Karpas-422 (cell line): ENCODE results near the gene SCFD2. TPM values are rescaled to one million over a fixed set of nuclear protein-coding genes. Genes with fewer than 3 reads are reported as not detected.

Source experiments
- DNase-seq: peaks from one replicate; pipeline ENCODE4 v3.0.0-alpha.2; 2015
- H2AFZ ChIP-seq: fragments of 200-600 bp; sonication (generic); 2 replicates; pipeline ENCODE4 v1.6.1; 2014; ENCODE audit warnings: antibody characterized with exemption, low read length, mixed read lengths
- H3K27ac ChIP-seq: fragments of 200-600 bp; sonication (generic); 2 replicates; pipeline ENCODE4 v1.5.1; 2014; ENCODE audit warnings: mild to moderate bottlenecking, low read length, moderate library complexity
- H3K27me3 ChIP-seq: fragments of 200-600 bp; sonication (generic); 2 replicates; pipeline ENCODE4 v1.6.1; 2014; ENCODE audit warnings: low read length, mixed read lengths
- H3K36me3 ChIP-seq: fragments of 200-600 bp; sonication (generic); 2 replicates; pipeline ENCODE4 v1.6.1; 2014; ENCODE audit warnings: low read length, mixed read lengths; ENCODE audit not compliant: insufficient read depth
- H3K4me1 ChIP-seq: fragments of 200-600 bp; sonication (generic); 2 replicates; pipeline ENCODE4 v1.6.1; 2014; ENCODE audit warnings: mild to moderate bottlenecking, low read length, mixed read lengths
- H3K4me2 ChIP-seq: fragments of 200-600 bp; sonication (generic); 2 replicates; pipeline ENCODE4 v1.6.1; 2014; ENCODE audit warnings: low read length, low read depth, mild to moderate bottlenecking; ENCODE audit not compliant: poor library complexity, severe bottlenecking
- H3K4me3 ChIP-seq: fragments of 200-600 bp; sonication (generic); 2 replicates; pipeline ENCODE4 v1.5.1; 2014; ENCODE audit warnings: mild to moderate bottlenecking, antibody characterized with exemption, low read length, mixed read lengths
- H3K79me2 ChIP-seq: fragments of 200-600 bp; sonication (generic); 2 replicates; pipeline ENCODE4 v1.6.1; 2014; ENCODE audit warnings: mild to moderate bottlenecking, low read length, mixed read lengths
- H3K9ac ChIP-seq: fragments of 200-600 bp; sonication (generic); 2 replicates; pipeline ENCODE4 v1.6.0; 2014; ENCODE audit warnings: low read length
- H3K9me2 ChIP-seq: fragments of 200-600 bp; sonication (generic), shearing (Covaris generic); replicated peaks from 2 replicates; pipeline ENCODE4 v1.6.0; 2014; ENCODE audit warnings: mild to moderate bottlenecking, low read length, moderate library complexity; ENCODE audit not compliant: insufficient read depth
- H3K9me3 ChIP-seq: fragments of 300-700, 200-600 bp; sonication (generic); 2 replicates; pipeline ENCODE4 v1.6.1; 2014; ENCODE audit warnings: low read length, mixed read lengths
- H4K20me1 ChIP-seq: fragments of 200-600 bp; sonication (generic); 2 replicates; pipeline ENCODE4 v1.6.1; 2014; ENCODE audit warnings: mild to moderate bottlenecking, antibody characterized with exemption, low read length, low read depth; ENCODE audit not compliant: insufficient read depth
- total RNA-seq: library from RNA; depleted of rRNA; stranded (reverse); fragments of >200 nt; shearing (Covaris generic); gene quantifications from 2 replicates; pipeline ENCODE4 v1.2.3, GENCODE V29; 2014; ENCODE audit warnings: low replicate concordance

SCFD2 gene
- total RNA-seq, 1 experiment from 2014 or later, result 28.5 TPM

GRCh38 chr4:53005808-53006207, 360.1 kb downstream of the SCFD2 start:
- no peaks in the 10 kb centered on the region for H3K9me3 ChIP-seq
- no peaks in the 10 kb centered on the region for H4K20me1 ChIP-seq
- no peak for DNase-seq
- no peaks in the 10 kb centered on the region for H3K36me3 ChIP-seq
- no peaks in the 10 kb centered on the region for H3K4me1 ChIP-seq
- no peak overlapping the region for H3K4me3 ChIP-seq
- no peak overlapping the region for H3K4me2 ChIP-seq
- no peaks in the 10 kb centered on the region for H3K9me2 ChIP-seq
- no peak overlapping the region for H3K9ac ChIP-seq
- H2AFZ ChIP-seq, result no peak overlapping the region
- no peaks in the 10 kb centered on the region for H3K79me2 ChIP-seq
- H3K27me3 ChIP-seq, result no peaks in the 10 kb centered on the region
- H3K27ac ChIP-seq, result no peak overlapping the region

DNA sequence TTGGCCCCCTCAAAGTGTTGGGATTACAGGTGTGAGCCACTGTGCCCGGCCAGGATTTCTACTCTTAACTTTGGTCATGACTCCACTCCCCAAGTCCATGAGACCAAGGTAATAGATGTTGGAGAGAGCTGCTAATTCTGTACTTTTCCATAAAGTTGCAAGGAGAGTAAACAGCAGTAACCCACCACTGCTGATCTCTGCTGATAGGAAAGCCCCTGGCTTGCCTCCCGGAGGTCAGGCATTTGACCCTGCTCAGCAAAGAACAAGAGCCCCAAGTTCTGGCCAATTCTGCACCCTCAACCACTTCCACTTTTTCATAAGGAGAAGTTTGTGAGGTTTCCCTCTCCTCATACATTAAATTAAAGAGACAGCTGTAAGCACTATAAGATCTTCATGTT, 360.7 kb downstream of the SCFD2 start:
- no peak overlapping the region for H2AFZ ChIP-seq

GRCh38 chr4:53004497-53005148, 361.2 kb downstream of the SCFD2 start:
- Histone ChIP-seq H3K9ac (no peak overlapping the region), H3K36me3 (no peaks in the 10 kb centered on the region), H3K27me3 (no peaks in the 10 kb centered on the region), H3K4me1 (no peaks in the 10 kb centered on the region), H2AFZ (no peak overlapping the region), H3K9me2 (no peaks in the 10 kb centered on the region), H3K79me2 (no peaks in the 10 kb centered on the region), H3K4me2 (no peak overlapping the region), H4K20me1 (no peaks in the 10 kb centered on the region), H3K4me3 (no peak overlapping the region), H3K9me3 (no peaks in the 10 kb centered on the region), H3K27ac (no peak overlapping the region)
- no peak for DNase-seq

More for the DNA sequence above, 360.7 kb downstream of the SCFD2 start:
- H3K4me1 ChIP-seq, result no peaks in the 10 kb centered on the region
- DNase-seq, result no peak
- H3K9ac ChIP-seq, result no peak overlapping the region
- H3K27ac ChIP-seq, result no peak overlapping the region
- no peaks in the 10 kb centered on the region for H3K9me2 ChIP-seq
- no peak overlapping the region for H3K4me3 ChIP-seq
- H3K27me3 ChIP-seq, result no peaks in the 10 kb centered on the region
- no peak overlapping the region for H3K4me2 ChIP-seq
- no peaks in the 10 kb centered on the region for H3K79me2 ChIP-seq
- no peaks in the 10 kb centered on the region for H3K9me3 ChIP-seq
- no peaks in the 10 kb centered on the region for H4K20me1 ChIP-seq
- no peaks in the 10 kb centered on the region for H3K36me3 ChIP-seq

DNA sequence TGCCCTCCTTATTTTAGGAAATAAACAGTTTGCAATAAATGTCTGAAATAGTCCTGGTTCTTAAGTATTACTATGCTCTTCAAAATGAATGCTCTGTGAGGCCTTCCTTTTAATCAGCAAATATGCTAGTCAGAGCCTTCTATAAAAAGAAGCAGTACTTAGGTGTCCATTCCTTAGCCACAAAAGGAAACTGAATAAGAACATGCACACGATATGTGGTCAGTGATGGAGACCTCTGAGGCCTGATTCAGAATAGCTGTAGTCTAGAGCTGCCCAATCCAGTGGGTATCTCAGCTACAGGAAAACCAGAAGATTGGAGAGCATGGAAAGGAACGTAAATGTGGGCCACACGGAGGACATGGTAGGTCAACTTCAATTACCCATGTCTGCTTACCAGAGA, 361.9 kb downstream of the SCFD2 start:
- Histone ChIP-seq H2AFZ (no peak overlapping the region), H3K4me1 (no peaks in the 10 kb centered on the region), H3K79me2 (no peaks in the 10 kb centered on the region), H4K20me1 (no peaks in the 10 kb centered on the region), H3K27ac (no peak overlapping the region), H3K9ac (no peak overlapping the region), H3K9me2 (no peaks in the 10 kb centered on the region), H3K9me3 (no peaks in the 10 kb centered on the region), H3K4me2 (no peak overlapping the region), H3K36me3 (no peaks in the 10 kb centered on the region), H3K4me3 (no peak overlapping the region), H3K27me3 (no peaks in the 10 kb centered on the region)
- DNase-seq, result no peak

DNA sequence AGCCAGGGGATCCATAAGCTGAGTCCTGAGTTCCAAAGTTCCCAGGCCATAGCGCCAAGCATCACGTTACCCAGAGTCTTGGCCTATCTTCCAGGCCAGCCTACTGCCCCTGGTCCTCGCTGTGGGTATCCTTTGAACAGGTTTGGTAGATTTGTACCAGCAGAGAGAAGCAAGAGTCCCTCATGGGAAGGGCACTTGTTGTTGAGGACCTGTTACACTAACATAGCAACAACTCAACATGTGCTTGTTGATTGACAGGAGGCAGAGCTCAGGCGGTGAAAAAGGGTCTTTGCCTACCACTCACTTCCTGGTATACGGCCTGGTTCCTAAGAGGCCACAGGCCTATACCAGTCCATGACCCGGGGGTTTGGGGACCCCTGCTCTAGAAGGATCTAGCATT, 365.3 kb downstream of the SCFD2 start:
- Histone ChIP-seq H3K27ac (no peak overlapping the region), H3K27me3 (no peaks in the 10 kb centered on the region), H3K36me3 (no peaks in the 10 kb centered on the region), H3K4me3 (no peak overlapping the region), H3K9me2 (no peaks in the 10 kb centered on the region), H3K9me3 (no peaks in the 10 kb centered on the region), H3K9ac (no peak overlapping the region), H4K20me1 (no peaks in the 10 kb centered on the region), H2AFZ (no peak overlapping the region), H3K79me2 (no peaks in the 10 kb centered on the region), H3K4me1 (no peaks in the 10 kb centered on the region), H3K4me2 (no peak overlapping the region)
- no peak for DNase-seq

DNA sequence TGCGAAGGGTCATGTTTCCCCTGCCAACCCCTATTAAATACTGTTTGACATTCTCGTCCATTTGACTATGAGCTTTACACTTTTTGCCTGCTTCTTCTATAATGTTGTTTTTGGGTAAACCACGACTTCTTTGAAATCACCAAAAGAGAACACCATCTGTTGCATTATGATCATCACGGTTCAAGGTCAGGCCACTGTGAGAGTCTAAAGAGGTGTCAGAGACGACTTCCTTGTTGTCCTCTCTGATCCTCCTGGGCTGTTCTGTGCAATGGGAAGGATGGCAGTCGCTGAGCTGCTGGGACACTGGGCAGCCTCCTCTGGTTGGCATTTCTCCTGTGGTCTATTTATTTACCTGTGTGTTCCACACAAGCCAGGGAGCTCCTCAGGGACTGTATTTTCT, 366.2 kb downstream of the SCFD2 start:
- no peaks in the 10 kb centered on the region for H3K9me2 ChIP-seq
- no peak overlapping the region for H3K4me3 ChIP-seq
- H3K4me1 ChIP-seq, result no peaks in the 10 kb centered on the region
- no peak overlapping the region for H3K9ac ChIP-seq
- H4K20me1 ChIP-seq, result no peaks in the 10 kb centered on the region
- H3K36me3 ChIP-seq, result no peaks in the 10 kb centered on the region
- H3K27me3 ChIP-seq, result no peaks in the 10 kb centered on the region
- H2AFZ ChIP-seq, result no peak overlapping the region
- DNase-seq, result no peak
- no peak overlapping the region for H3K27ac ChIP-seq
- H3K4me2 ChIP-seq, result no peak overlapping the region
- H3K9me3 ChIP-seq, result no peaks in the 10 kb centered on the region
- no peaks in the 10 kb centered on the region for H3K79me2 ChIP-seq

- Histone ChIP-seq H3K4me3 (no peak overlapping the region), H3K9me2 (no peaks in the 10 kb centered on the region), H3K79me2 (no peaks in the 10 kb centered on the region), H3K4me2 (no peak overlapping the region), H4K20me1 (no peaks in the 10 kb centered on the region), H3K9me3 (no peaks in the 10 kb centered on the region), H2AFZ (no peak overlapping the region), H3K4me1 (no peaks in the 10 kb centered on the region), H3K9ac (no peak overlapping the region), H3K27me3 (no peaks in the 10 kb centered on the region), H3K27ac (no peak overlapping the region), H3K36me3 (no peaks in the 10 kb centered on the region)
- no peak for DNase-seq
These were observed 367.4 kb downstream of the SCFD2 start for GRCh38 chr4:52998413-52998812.

- Histone ChIP-seq H3K4me2 (no peak overlapping the region), H3K9ac (no peak overlapping the region), H3K27ac (no peak overlapping the region), H3K27me3 (no peaks in the 10 kb centered on the region), H3K9me2 (no peaks in the 10 kb centered on the region), H3K4me3 (no peak overlapping the region), H2AFZ (no peak overlapping the region), H3K79me2 (no peaks in the 10 kb centered on the region), H4K20me1 (no peaks in the 10 kb centered on the region), H3K36me3 (no peaks in the 10 kb centered on the region), H3K9me3 (no peaks in the 10 kb centered on the region), H3K4me1 (no peaks in the 10 kb centered on the region)
- DNase-seq, result no peak
These were observed 368.8 kb downstream of the SCFD2 start for GRCh38 chr4:52997132-52997416.
